ENCODE measurements around the gene CLMN. TPM values are rescaled to one million over a fixed set of nuclear protein-coding genes. Genes with fewer than 3 reads are reported as not detected.

CLMN gene
- total RNA-seq, 1 experiment from 2014 or later, result 8.6 TPM

DNA sequence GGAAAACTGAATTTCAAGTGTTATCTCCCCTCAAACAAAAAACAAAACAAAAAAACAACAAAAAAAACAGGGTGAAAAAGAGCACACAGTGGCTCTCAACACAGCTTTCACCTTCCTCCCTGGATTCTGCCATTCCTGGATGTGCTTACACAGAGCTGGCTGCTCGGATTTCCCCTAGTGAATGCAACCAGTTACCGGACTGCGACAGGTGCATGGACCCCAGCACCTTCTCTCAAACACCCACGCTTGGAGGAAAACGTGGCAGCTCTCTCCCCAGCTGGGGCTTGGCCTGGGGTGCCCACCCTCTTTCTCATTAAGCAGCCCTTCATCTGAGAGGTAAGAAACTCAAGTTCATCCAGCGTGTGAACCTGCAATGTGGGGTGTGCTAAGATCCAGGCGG lies 128.9 kb downstream of the CLMN start:
- DNase-seq (ENCODE audit: low spot score), result no peak
- Histone ChIP-seq H3K4me1 (ENCODE audit: insufficient read depth, low read length, poor library complexity, severe bottlenecking) (peaks cover under 1% of the 10 kb centered on the region), H3K4me3 (ENCODE audit: low read depth, low read length, poor library complexity, severe bottlenecking) (no peak overlapping the region), H3K9me3 (ENCODE audit: low read depth, low read length, poor library complexity, severe bottlenecking) (no peaks in the 10 kb centered on the region), H3K27me3 (replicated peaks; ENCODE audit: insufficient read depth, low read depth, low read length, poor library complexity) (no peaks in the 10 kb centered on the region), H3K27ac (ENCODE audit: low read depth, low read length, poor library complexity, severe bottlenecking) (no peak overlapping the region), H3K36me3 (ENCODE audit: insufficient read depth, low read length, poor library complexity, severe bottlenecking) (no peaks in the 10 kb centered on the region)
- ChIA-PET POLR2A (ENCODE audit: low non-redundant PET) (no interaction called here), CTCF (no interaction called here)
- no TSS peak for BruUV-seq (replicated peaks)
- intact Hi-C loops (cut with micrococcal nuclease; ENCODE audit: unreplicated experiment), result no loop called here
- TF ChIP-seq, protein P1, sequence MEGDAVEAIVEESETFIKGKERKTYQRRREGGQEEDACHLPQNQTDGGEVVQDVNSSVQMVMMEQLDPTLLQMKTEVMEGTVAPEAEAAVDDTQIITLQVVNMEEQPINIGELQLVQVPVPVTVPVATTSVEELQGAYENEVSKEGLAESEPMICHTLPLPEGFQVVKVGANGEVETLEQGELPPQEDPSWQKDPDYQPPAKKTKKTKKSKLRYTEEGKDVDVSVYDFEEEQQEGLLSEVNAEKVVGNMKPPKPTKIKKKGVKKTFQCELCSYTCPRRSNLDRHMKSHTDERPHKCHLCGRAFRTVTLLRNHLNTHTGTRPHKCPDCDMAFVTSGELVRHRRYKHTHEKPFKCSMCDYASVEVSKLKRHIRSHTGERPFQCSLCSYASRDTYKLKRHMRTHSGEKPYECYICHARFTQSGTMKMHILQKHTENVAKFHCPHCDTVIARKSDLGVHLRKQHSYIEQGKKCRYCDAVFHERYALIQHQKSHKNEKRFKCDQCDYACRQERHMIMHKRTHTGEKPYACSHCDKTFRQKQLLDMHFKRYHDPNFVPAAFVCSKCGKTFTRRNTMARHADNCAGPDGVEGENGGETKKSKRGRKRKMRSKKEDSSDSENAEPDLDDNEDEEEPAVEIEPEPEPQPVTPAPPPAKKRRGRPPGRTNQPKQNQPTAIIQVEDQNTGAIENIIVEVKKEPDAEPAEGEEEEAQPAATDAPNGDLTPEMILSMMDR (conservative IDR thresholded peaks at IDR 0.05; ENCODE audit: low read depth, low read length), result no peak
- TF ChIP-seq EZH2 (IDR thresholded peaks at IDR 0.05; ENCODE audit: borderline replicate concordance, low read depth, low read length, poor library complexity, severe bottlenecking), result no peak

DNA sequence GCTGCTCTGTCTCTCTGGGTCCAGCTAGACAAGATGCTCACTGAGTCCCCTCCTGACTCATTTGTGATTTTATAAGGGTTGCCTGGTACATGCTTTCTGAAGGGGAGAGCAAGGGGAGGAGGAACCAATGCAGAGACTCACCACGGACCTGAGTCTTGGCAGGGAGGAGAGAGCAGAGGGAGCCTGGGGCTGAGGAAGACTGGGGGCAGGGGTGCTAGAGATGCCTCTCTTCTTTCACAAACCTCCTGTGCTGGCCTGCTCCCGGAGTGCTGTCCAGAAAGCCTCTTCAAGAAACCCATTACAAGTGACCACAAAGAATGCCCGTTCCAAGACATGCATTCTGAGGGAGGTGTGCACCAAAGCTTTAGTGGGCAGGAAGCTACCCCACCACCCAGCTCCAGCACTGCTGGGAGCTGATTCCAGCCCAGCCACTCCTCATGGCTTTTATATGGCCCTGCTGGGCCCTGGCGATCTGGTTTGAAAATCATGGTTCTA lies 129.3 kb downstream of the CLMN start:
- Histone ChIP-seq H3K27ac (ENCODE audit: low read depth, low read length, poor library complexity, severe bottlenecking) (no peak overlapping the region), H3K4me3 (ENCODE audit: low read depth, low read length, poor library complexity, severe bottlenecking) (no peak overlapping the region), H3K9me3 (ENCODE audit: low read depth, low read length, poor library complexity, severe bottlenecking) (no peaks in the 10 kb centered on the region), H3K4me1 (ENCODE audit: insufficient read depth, low read length, poor library complexity, severe bottlenecking) (peaks cover 5% of the 10 kb centered on the region), H3K36me3 (ENCODE audit: insufficient read depth, low read length, poor library complexity, severe bottlenecking) (no peaks in the 10 kb centered on the region), H3K27me3 (replicated peaks; ENCODE audit: insufficient read depth, low read depth, low read length, poor library complexity) (no peaks in the 10 kb centered on the region)
- TF ChIP-seq EZH2 (IDR thresholded peaks at IDR 0.05; ENCODE audit: borderline replicate concordance, low read depth, low read length, poor library complexity, severe bottlenecking), result no peak
- TF ChIP-seq, protein P1 (conservative IDR thresholded peaks at IDR 0.05; ENCODE audit: low read depth, low read length), result no peak
- POLR2A ChIA-PET (ENCODE audit: low non-redundant PET), result no interaction called here
- BruUV-seq (replicated peaks), result no TSS peak
- intact Hi-C loops (cut with micrococcal nuclease; ENCODE audit: unreplicated experiment), result no loop called here
- no peak for DNase-seq (ENCODE audit: low spot score)
- CTCF ChIA-PET, result no interaction called here

DNA sequence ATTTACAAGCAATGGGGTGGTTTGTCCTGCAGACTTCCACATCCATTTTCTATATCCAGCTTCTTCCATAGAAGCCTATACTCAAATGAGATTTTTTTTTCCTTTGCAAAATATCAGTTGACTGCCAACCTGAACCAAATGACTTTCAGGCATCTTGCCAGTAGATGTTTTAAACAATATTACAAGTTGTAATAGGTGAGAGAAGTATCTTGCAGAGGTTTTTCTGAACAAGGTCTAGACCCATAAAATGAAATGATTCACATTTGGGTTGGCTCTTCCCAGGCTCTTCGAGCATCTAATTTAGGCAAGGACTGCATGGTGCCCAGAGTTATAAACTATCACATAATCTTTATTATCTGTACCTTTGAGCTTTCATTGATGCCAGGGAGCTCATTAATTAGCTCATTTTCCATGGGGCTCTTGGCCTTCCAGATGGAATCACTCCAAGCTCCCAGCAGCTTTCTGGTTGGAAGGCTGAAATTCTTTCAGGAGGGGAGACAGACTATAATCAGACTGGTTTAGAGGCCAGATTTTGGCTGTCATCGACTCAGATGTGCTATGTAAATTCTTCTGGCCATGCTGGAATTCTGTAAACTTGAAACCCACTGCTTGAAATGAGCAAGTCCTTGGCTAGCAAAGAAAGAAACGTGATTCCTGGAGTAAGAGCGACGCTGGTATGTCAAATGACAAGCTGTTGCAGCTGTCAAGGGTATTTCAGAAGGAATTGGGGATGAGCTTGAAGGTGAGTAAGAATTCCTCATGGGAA lies 130.2 kb downstream of the CLMN start:
- DNase-seq (ENCODE audit: low spot score), result no peak
- Histone ChIP-seq H3K4me3 (ENCODE audit: low read depth, low read length, poor library complexity, severe bottlenecking) (no peak overlapping the region), H3K9me3 (ENCODE audit: low read depth, low read length, poor library complexity, severe bottlenecking) (no peaks in the 10 kb centered on the region), H3K27me3 (replicated peaks; ENCODE audit: insufficient read depth, low read depth, low read length, poor library complexity) (no peaks in the 10 kb centered on the region), H3K4me1 (ENCODE audit: insufficient read depth, low read length, poor library complexity, severe bottlenecking) (peaks cover 14% of the 10 kb centered on the region), H3K27ac (ENCODE audit: low read depth, low read length, poor library complexity, severe bottlenecking) (no peak overlapping the region), H3K36me3 (ENCODE audit: insufficient read depth, low read length, poor library complexity, severe bottlenecking) (no peaks in the 10 kb centered on the region)
- no TSS peak for BruUV-seq (replicated peaks)
- intact Hi-C loops (cut with micrococcal nuclease; ENCODE audit: unreplicated experiment), result no loop called here
- CTCF ChIA-PET, result no interaction called here
- POLR2A ChIA-PET (ENCODE audit: low non-redundant PET), result no interaction called here
- no peak for TF ChIP-seq EZH2 (IDR thresholded peaks at IDR 0.05; ENCODE audit: borderline replicate concordance, low read depth, low read length, poor library complexity, severe bottlenecking)
- TF ChIP-seq, protein P1 (conservative IDR thresholded peaks at IDR 0.05; ENCODE audit: low read depth, low read length), result no peak
